Peyer's patch (tissue), 4 donors: ENCODE measurements around the gene ADGRD1. TPM values are rescaled to one million over a fixed set of nuclear protein-coding genes. Genes with fewer than 3 reads are reported as not detected.
"Not testable (repeated sequence)": the region's sequence is repeated elsewhere in the genome, so short reads cannot be mapped to it uniquely, and the experiment has no call there.

Experiments
- DNase-seq, 3 donors: peaks; one replicate each; pipeline ENCODE4 v3.0.0-alpha.2; 2017 to 2019
- H3K27ac ChIP-seq, 4 donors: fragments of 200-600 bp; sonication (generic); one replicate each; pipeline ENCODE4 v1.5.1; 2016 to 2019
- H3K27me3 ChIP-seq, 2 donors: fragments of 200-600 bp; sonication (generic); one replicate each; pipeline ENCODE4 v1.5.1; 2019
- H3K36me3 ChIP-seq, 3 donors: fragments of 200-600 bp; sonication (generic); one replicate each; pipeline ENCODE4 v1.5.1; 2016 to 2019
- H3K4me1 ChIP-seq, 4 donors: fragments of 200-600 bp; sonication (generic); one replicate each; pipeline ENCODE4 v1.5.1; 2016 to 2019
- H3K4me3 ChIP-seq, 4 donors: fragments of 200-600 bp; sonication (generic); 1 replicate in 3 of 4; 2 replicates in 1 of 4; pipeline ENCODE4 v1.5.1; 2016 to 2019; ENCODE audit warnings: mild to moderate bottlenecking in 1 of 4
- H3K9me3 ChIP-seq, 4 donors: fragments of 200-600 bp; sonication (generic); one replicate each; pipeline ENCODE4 v1.5.1; 2016 to 2019; ENCODE audit warnings: mild to moderate bottlenecking in 1 of 4
- CTCF ChIP-seq, 6 experiments: fragments of 450-650 bp in 4 of 6; fragments of 200-600 bp in 2 of 6; sonication (generic) in 1 of 6; IDR thresholded peaks; one replicate each; pipeline ENCODE4 v1.5.1; 2017 to 2019; ENCODE audit warnings: antibody characterized with exemption in 6 of 6, mild to moderate bottlenecking in 3 of 6, moderate library complexity in 1 of 6
- POLR2A ChIP-seq, 2 donors: fragments of 450-650 bp; IDR thresholded peaks; one replicate each; pipeline ENCODE4 v1.5.1; 2017; ENCODE audit warnings: antibody characterized with exemption in 2 of 2, mild to moderate bottlenecking in 2 of 2, moderate library complexity in 2 of 2
- total RNA-seq, 4 donors: library from RNA; depleted of rRNA; stranded (reverse); fragments of >200 nt; gene quantifications; one replicate each; pipeline ENCODE4 v1.1.0, GENCODE V29; 2016

The ADGRD1 gene
- total RNA-seq, 4 donors from 2014 or later, result 7.0 to 42.9 (median 27.9) TPM

- H3K36me3 ChIP-seq, result no peaks in the 10 kb centered on the region
- TF ChIP-seq CTCF (IDR thresholded peaks at IDR 0.05), result no peak
- no peak for TF ChIP-seq POLR2A (IDR thresholded peaks at IDR 0.05)
- H3K27me3 ChIP-seq, result no peaks in the 10 kb centered on the region
- no peak overlapping the region for H3K27ac ChIP-seq
- no peaks in the 10 kb centered on the region for H3K4me1 ChIP-seq
- no peak overlapping the region for H3K4me3 ChIP-seq
- no peak for DNase-seq
- no peaks in the 10 kb centered on the region for H3K9me3 ChIP-seq
These were observed 20.3 kb upstream of the ADGRD1 start for GRCh38 chr12:130933269-130933995.

GRCh38 chr12:130934753-130935152 is 19.0 kb upstream of the ADGRD1 start:
- Histone ChIP-seq H3K27me3 (no peaks in the 10 kb centered on the region), H3K9me3 (no peaks in the 10 kb centered on the region), H3K27ac (no peak overlapping the region), H3K4me1 (no peaks in the 10 kb centered on the region), H3K36me3 (no peaks in the 10 kb centered on the region), H3K4me3 (no peak overlapping the region)
- TF ChIP-seq POLR2A (IDR thresholded peaks at IDR 0.05) (no peak), CTCF (IDR thresholded peaks at IDR 0.05) (no peak)
- DNase-seq, result no peak

DNA sequence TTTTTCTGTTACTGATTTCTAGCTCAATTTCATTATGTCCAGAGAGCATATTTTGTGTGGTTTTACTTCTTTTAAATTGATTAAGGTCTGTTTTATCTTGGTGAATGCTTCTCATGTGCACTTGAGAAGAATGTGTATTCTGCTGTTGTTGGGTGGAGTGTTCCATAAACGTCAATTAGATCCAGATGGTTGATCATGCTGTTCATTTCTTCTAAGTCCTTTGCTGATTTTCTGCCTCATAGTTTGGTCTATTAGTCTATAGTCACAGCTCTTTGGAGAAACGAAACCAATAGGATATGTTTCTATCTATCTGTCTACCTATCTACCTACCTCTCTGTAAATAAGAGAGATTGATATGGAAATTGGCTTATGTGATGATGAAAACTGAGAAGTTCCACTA is 17.1 kb upstream of the ADGRD1 start:
- Histone ChIP-seq H3K27ac (no peak overlapping the region), H3K36me3 (no peaks in the 10 kb centered on the region), H3K4me1 (no peaks in the 10 kb centered on the region), H3K9me3 (no peaks in the 10 kb centered on the region), H3K27me3 (no peaks in the 10 kb centered on the region), H3K4me3 (no peak overlapping the region)
- TF ChIP-seq CTCF (IDR thresholded peaks at IDR 0.05), result no peak
- TF ChIP-seq POLR2A (IDR thresholded peaks at IDR 0.05), result no peak
- DNase-seq, result no peak

GRCh38 chr12:130937063-130937462 is 16.6 kb upstream of the ADGRD1 start:
- H3K36me3 ChIP-seq, result no peaks in the 10 kb centered on the region
- H3K27ac ChIP-seq, result no peak overlapping the region
- H3K4me3 ChIP-seq, result no peak overlapping the region
- H3K4me1 ChIP-seq, result no peaks in the 10 kb centered on the region
- no peaks in the 10 kb centered on the region for H3K27me3 ChIP-seq
- no peaks in the 10 kb centered on the region for H3K9me3 ChIP-seq
- TF ChIP-seq CTCF (IDR thresholded peaks at IDR 0.05), result no peak
- no peak for TF ChIP-seq POLR2A (IDR thresholded peaks at IDR 0.05)
- DNase-seq, result no peak

DNA sequence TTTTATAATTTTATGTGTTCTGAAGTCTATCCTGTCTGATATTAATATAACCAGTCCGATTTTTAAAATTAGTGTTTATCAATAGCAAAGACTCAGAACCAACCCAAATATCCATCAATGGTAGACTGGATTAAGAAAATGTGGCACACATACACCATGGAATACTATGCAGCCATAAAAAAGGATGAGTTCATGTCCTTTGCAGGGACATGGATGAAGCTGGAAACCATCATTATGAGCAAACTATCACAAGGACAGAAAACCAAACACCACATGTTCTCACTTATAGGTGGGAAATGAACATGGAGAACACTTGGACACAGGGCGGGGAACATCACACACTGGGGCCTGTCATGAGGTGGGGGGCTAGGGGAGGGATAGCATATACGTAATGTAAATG is 16.2 kb upstream of the ADGRD1 start:
- H3K4me3 ChIP-seq, H3K9me3 ChIP-seq, H3K27ac ChIP-seq, H3K36me3 ChIP-seq, H3K27me3 ChIP-seq, DNase-seq, H3K4me1 ChIP-seq: not testable (repeated sequence)

GRCh38 chr12:130938186-130938585 is 15.5 kb upstream of the ADGRD1 start:
- Histone ChIP-seq H3K9me3 (no peaks in the 10 kb centered on the region), H3K36me3 (no peaks in the 10 kb centered on the region), H3K4me1 (no peaks in the 10 kb centered on the region), H3K27ac (no peak overlapping the region), H3K27me3 (no peaks in the 10 kb centered on the region), H3K4me3 (no peak overlapping the region)
- no peak for DNase-seq
- TF ChIP-seq POLR2A (IDR thresholded peaks at IDR 0.05) (no peak), CTCF (IDR thresholded peaks at IDR 0.05) (no peak)
